DND-41 (cell line): ENCODE measurements around the gene NONO.
A peak's percentile ranks its signal among the peaks of the same experiment; 100 is the strongest.
"Not testable (repeated sequence)": the region's sequence is repeated elsewhere in the genome, so short reads cannot be mapped to it uniquely, and the experiment has no call there.

ENCODE experiments used
- ATAC-seq: fragments of 200-7000 bp; cut with Tn5 transposase; 3 replicates; pipeline ENCODE4 v1.9.1; 2021; ENCODE audit warnings: low read depth; ENCODE audit not compliant: insufficient read depth
- DNase-seq: peaks from one replicate; pipeline ENCODE4 v3.0.0-alpha.2; 2020
- H2AFZ ChIP-seq: 2 replicates; pipeline ENCODE4 v1.6.0; 2012; ENCODE audit warnings: low read depth, low read length
- H3K27ac ChIP-seq: 2 replicates; pipeline ENCODE4 v1.5.1; 2012; ENCODE audit warnings: low read length, inconsistent platforms
- H3K27me3 ChIP-seq: fragments of 200-600 bp; sonication (generic); 2 replicates; pipeline ENCODE4 v1.6.0; 2012; ENCODE audit warnings: low read length, mild to moderate bottlenecking, inconsistent platforms; ENCODE audit not compliant: insufficient read depth, poor library complexity
- H3K36me3 ChIP-seq: 2 replicates; pipeline ENCODE4 v1.5.1; 2012; ENCODE audit warnings: low read length, inconsistent platforms; ENCODE audit not compliant: insufficient read depth
- H3K4me1 ChIP-seq: 2 replicates; pipeline ENCODE4 v1.5.1; 2012; ENCODE audit warnings: mild to moderate bottlenecking, low read length; ENCODE audit not compliant: insufficient read depth
- H3K4me2 ChIP-seq: 2 replicates; pipeline ENCODE4 v1.6.0; 2012; ENCODE audit warnings: mild to moderate bottlenecking, moderate library complexity, low read length, inconsistent platforms; ENCODE audit not compliant: insufficient read depth
- H3K4me3 ChIP-seq, 2 experiments: fragments of 200-600 bp in 1 of 2; shearing (Covaris generic) in 1 of 2; 2 replicates each; pipeline ENCODE4 v1.5.1; 2012 to 2016; ENCODE audit warnings: inconsistent platforms in 2 of 2, low read length in 2 of 2, mild to moderate bottlenecking in 2 of 2, low read depth in 1 of 2, moderate library complexity in 1 of 2
- H3K79me2 ChIP-seq: 2 replicates; pipeline ENCODE4 v1.6.0; 2012; ENCODE audit warnings: low read length, inconsistent platforms; ENCODE audit not compliant: insufficient read depth
- H3K9ac ChIP-seq: 2 replicates; pipeline ENCODE4 v1.6.0; 2012; ENCODE audit warnings: low read depth, mild to moderate bottlenecking, inconsistent platforms, low read length, moderate library complexity
- H3K9me3 ChIP-seq: 2 replicates; pipeline ENCODE4 v1.5.1; 2012; ENCODE audit warnings: low read length, moderate library complexity, mild to moderate bottlenecking, inconsistent platforms; ENCODE audit not compliant: insufficient read depth, severe bottlenecking
- H4K20me1 ChIP-seq: 2 replicates; pipeline ENCODE4 v1.6.0; 2012; ENCODE audit warnings: low read length; ENCODE audit not compliant: insufficient read depth
- CTCF ChIP-seq: IDR thresholded peaks from 2 replicates; pipeline ENCODE4 v1.5.1; 2012; ENCODE audit warnings: borderline replicate concordance, low read length, moderate library complexity, mild to moderate bottlenecking; ENCODE audit not compliant: poor library complexity, severe bottlenecking; ENCODE audit errors: extremely low read depth
- EZH2 ChIP-seq: IDR thresholded peaks from 3 replicates; pipeline ENCODE4 v1.6.1; 2012; ENCODE audit warnings: borderline replicate concordance, low read depth, mild to moderate bottlenecking, moderate library complexity, low read length, inconsistent platforms; ENCODE audit not compliant: severe bottlenecking

NONO gene

GRCh38 chrX:71292669-71293365 lies 9.4 kb downstream of the NONO start:
- no peaks in the 10 kb centered on the region for H3K27me3 ChIP-seq

GRCh38 chrX:71296806-71297205 lies 13.4 kb downstream of the NONO start:
- DNase-seq (no peak), ATAC-seq (no peak)
- no peak overlapping the region for H3K4me2 ChIP-seq
- H3K4me3 ChIP-seq, result no peak overlapping the region
- H3K9me3 ChIP-seq, result no peaks in the 10 kb centered on the region
- H3K27ac ChIP-seq, result no peak overlapping the region
- no peaks in the 10 kb centered on the region for H3K27me3 ChIP-seq
- no peak overlapping the region for H2AFZ ChIP-seq
- H3K36me3 ChIP-seq, result peaks cover 84% of the 10 kb centered on the region
- TF ChIP-seq EZH2 (no peak), CTCF (no peak)
- H3K9ac ChIP-seq, result no peak overlapping the region
- no peaks in the 10 kb centered on the region for H3K4me1 ChIP-seq
- peaks cover 23% of the 10 kb centered on the region for H3K79me2 ChIP-seq
- peaks cover 30% of the 10 kb centered on the region for H4K20me1 ChIP-seq

More at GRCh38 chrX:71292669-71293365, 9.4 kb downstream of the NONO start:
- H2AFZ ChIP-seq, result no peak overlapping the region
- H3K4me3 ChIP-seq, result no peak overlapping the region
- H3K4me1 ChIP-seq, result peaks cover 11% of the 10 kb centered on the region; the same call in 1 of the 2 replicates
- peaks cover 63% of the 10 kb centered on the region for H3K79me2 ChIP-seq
- H3K9ac ChIP-seq, result no peak overlapping the region
- H3K9me3 ChIP-seq, result no peaks in the 10 kb centered on the region
- DNase-seq (no peak), ATAC-seq (no peak)
- H3K4me2 ChIP-seq, result no peak overlapping the region
- H3K36me3 ChIP-seq, result peaks cover 91% of the 10 kb centered on the region
- TF ChIP-seq CTCF, result no peak
- TF ChIP-seq EZH2, result no peak
- peaks cover 47% of the 10 kb centered on the region for H4K20me1 ChIP-seq
- H3K27ac ChIP-seq, result no peak overlapping the region

GRCh38 chrX:71298119-71298518 lies 14.7 kb downstream of the NONO start:
- no peaks in the 10 kb centered on the region for H3K9me3 ChIP-seq

GRCh38 chrX:71300064-71300463 lies 16.6 kb downstream of the NONO start:
- peaks cover 67% of the 10 kb centered on the region for H3K36me3 ChIP-seq
- H3K4me2 ChIP-seq, H3K4me3 ChIP-seq, H3K9ac ChIP-seq, H3K9me3 ChIP-seq, H3K4me1 ChIP-seq, H2AFZ ChIP-seq, H3K27ac ChIP-seq, ATAC-seq, H3K27me3 ChIP-seq, DNase-seq, H3K79me2 ChIP-seq: not testable (repeated sequence)
- peaks cover 19% of the 10 kb centered on the region for H4K20me1 ChIP-seq

More at GRCh38 chrX:71298119-71298518, 14.7 kb downstream of the NONO start:
- no peak overlapping the region for H3K9ac ChIP-seq
- H3K79me2 ChIP-seq, result peaks cover 10% of the 10 kb centered on the region
- peaks cover 19% of the 10 kb centered on the region for H4K20me1 ChIP-seq
- no peak overlapping the region for H3K27ac ChIP-seq
- H2AFZ ChIP-seq, result no peak overlapping the region
- H3K4me3 ChIP-seq, result no peak overlapping the region
- ATAC-seq (no peak), DNase-seq (no peak)
- no peak overlapping the region for H3K4me2 ChIP-seq
- peaks cover 74% of the 10 kb centered on the region for H3K36me3 ChIP-seq
- TF ChIP-seq CTCF (no peak), EZH2 (no peak)
- no peaks in the 10 kb centered on the region for H3K4me1 ChIP-seq
- no peaks in the 10 kb centered on the region for H3K27me3 ChIP-seq

- not testable (repeated sequence) for H3K79me2 ChIP-seq, H2AFZ ChIP-seq, H3K27ac ChIP-seq, H3K9me3 ChIP-seq, H3K4me3 ChIP-seq, H3K4me2 ChIP-seq, H3K9ac ChIP-seq, H3K4me1 ChIP-seq, DNase-seq, H3K27me3 ChIP-seq
- peaks cover 64% of the 10 kb centered on the region for H3K36me3 ChIP-seq
- 0 out of 3 replicates have a peak, but pooled peaks have one; percentile 7 for ATAC-seq
- peaks cover 19% of the 10 kb centered on the region for H4K20me1 ChIP-seq
These were observed 17.1 kb downstream of the NONO start for GRCh38 chrX:71300495-71300894.
